LNCAP (cell line): ENCODE data around the gene LCN15.

ENCODE experiments used
- TF ChIP-seq, protein P1 (sequence below): fragments of 450-650 bp; IDR thresholded peaks from 2 replicates; pipeline ENCODE4 v1.5.1; 2017; ENCODE audit warnings: mild to moderate bottlenecking

LCN15 gene

DNA sequence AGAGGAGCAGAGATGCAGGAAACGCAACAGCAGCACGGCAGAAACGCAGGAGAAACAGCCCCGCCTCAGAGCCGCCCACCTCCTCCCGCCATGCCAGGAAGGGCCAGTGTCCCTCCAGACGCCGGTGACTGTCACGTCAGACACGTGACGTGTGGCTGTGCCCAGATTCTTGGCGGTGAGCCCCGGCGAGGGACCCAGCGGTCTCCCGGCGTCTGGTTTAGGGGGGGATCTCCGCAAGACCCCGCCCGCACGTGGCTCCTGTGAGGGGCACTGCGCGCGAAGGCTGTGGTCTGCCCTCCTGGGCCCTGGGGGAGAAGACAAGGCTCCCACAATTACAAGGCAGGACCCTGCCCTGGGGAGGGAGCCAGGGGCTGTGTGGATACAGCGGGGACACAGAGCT lies 3.9 kb downstream of the LCN15 start:
- TF ChIP-seq, protein P1, sequence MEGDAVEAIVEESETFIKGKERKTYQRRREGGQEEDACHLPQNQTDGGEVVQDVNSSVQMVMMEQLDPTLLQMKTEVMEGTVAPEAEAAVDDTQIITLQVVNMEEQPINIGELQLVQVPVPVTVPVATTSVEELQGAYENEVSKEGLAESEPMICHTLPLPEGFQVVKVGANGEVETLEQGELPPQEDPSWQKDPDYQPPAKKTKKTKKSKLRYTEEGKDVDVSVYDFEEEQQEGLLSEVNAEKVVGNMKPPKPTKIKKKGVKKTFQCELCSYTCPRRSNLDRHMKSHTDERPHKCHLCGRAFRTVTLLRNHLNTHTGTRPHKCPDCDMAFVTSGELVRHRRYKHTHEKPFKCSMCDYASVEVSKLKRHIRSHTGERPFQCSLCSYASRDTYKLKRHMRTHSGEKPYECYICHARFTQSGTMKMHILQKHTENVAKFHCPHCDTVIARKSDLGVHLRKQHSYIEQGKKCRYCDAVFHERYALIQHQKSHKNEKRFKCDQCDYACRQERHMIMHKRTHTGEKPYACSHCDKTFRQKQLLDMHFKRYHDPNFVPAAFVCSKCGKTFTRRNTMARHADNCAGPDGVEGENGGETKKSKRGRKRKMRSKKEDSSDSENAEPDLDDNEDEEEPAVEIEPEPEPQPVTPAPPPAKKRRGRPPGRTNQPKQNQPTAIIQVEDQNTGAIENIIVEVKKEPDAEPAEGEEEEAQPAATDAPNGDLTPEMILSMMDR, result no peak

DNA sequence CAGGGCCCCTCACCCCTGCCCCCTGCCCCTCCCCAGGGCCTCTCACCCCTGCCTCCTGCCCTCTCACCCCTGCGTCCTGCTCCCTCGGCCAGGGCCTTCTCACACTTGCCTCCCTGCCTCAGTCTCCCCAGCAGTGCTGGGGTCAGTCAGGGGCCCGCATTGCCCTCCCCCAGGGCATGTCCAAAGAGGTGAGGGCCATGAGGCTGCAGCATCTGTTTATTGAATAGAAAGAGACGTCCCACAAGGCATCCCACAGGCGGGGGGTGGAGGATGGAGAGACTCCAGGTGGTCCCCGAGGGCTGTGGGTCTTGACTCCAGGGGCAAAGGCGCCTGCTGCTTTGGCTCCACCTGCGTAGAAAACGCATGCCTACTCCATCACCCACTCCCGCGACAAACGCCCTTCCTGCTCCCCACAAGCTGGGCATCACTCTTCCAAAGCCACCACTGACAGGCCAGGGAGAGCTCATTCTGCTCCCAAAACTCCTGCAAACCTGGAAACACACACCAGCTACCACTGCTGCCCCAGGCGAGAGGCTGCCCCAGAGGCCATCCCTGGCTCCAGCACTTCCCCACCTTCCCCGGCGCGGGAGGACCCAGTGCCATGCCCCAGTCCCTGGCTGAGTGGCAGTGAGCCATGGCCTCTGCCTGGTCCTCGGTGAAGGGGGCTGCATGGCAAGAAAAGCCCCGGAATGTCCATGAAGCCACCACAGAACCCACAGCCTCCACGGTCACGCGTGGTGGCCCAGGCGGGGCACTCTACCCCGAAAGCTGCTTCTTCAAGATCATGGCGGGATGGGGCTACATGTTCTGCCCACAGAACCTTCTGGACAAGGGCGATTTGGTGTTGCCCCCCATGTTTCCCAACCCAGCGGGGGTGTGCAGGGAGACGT lies 4.6 kb downstream of the LCN15 start:
- TF ChIP-seq, protein P1, result no peak

DNA sequence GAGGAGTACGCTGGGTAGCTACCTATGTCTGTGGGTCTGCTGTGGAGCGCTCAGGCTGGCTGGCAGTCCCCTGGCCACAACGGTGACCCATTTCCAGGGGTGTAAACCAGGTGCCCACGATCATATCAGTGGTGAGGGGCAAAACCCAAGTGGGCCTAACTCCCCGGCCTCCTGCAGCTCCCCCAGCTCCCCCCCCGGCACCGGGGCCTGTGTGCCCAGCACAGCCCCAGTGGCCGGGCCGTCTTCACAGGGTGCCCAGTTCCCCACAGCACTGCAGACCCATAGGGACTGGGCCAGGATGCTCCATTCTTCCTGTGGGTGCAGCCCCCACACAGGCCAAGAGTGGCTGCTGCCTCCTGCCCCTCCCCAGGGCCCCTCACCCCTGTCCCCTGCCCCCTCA lies 5.3 kb downstream of the LCN15 start:
- TF ChIP-seq, protein P1, result no peak

DNA sequence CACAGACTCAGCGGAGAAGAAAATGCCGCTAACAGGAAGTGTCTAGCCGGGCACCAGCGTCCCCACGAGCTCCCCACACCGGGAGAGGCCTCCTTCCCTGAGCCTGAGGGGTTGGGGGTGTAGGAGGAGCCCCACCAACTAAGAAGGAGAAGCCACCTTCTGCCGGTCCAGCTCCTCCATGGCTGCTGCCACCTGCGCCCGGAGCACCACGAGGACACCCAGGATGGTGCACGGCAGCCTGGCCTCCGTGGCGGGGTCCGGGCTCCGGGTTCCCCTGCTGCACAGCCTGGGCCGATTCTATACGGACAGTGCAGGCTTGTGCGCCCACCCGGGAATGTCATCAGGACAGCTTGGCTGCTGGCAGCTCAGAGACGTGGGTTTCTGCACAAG lies 6.6 kb downstream of the LCN15 start:
- TF ChIP-seq, protein P1, result no peak

DNA sequence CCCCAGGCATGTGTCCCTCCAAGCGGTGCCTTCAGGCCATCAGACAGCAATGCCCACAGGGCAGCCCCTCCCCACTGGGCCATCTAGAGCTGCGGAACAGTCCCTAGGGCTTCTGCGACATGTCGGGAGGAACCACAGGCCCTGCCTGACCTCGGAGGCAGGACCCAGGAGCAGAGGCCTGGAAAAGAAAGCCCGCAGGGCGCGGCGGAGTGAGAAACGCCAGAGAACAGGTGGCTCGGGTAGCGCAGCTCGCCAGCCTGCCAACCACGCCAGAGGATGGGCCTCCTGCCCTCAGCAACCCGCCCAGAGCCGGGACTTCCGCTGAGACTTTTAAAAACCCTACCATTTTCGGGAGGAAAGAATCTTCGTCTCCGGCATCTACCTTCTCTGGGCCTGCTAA lies 7.0 kb downstream of the LCN15 start:
- TF ChIP-seq, protein P1, result no peak

DNA sequence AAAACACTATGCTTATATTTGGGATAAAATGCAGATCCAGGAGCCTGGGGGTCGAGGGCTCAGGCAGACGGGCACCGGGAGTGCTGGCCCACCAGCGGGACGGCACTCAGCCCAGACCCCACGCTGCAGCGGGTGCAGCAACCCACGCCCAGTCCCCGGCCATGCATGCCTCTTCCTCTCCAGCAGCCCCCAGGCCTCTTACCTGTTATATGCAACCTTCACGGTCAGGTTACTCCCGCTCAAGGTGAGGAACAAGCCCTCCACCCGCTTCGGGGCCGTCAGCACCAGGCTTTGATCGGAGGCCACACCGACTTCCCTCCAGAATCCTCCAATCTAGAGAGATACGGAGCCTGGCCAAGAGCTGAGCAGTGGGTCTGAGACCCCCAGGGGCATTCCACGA lies 7.5 kb downstream of the LCN15 start:
- TF ChIP-seq, protein P1, result no peak

DNA sequence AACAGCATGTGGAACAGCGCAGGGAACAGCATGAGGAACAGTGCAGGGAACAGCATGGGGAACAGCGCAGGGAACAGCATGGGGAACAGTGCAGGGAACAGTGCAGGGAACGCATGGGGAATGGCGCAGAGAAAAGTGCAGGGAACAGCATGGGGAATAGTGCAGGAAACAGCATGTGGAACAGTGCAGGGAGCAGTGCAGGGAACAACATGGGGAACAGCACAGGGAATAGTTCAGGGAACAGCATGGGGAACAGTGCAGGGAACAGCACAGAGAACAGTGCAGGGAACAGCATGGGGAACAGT lies 8.2 kb downstream of the LCN15 start:
- TF ChIP-seq, protein P1, result no peak
